PC-9 (cell line): Measurements from ENCODE around the gene WSCD1. TPM values are rescaled to one million over a fixed set of nuclear protein-coding genes. Genes with fewer than 3 reads are reported as not detected.

Experiments
- BruUV-seq: library from RNA; stranded (reverse); fragments of 400-500 nt; replicated peaks from 2 replicates; lab custom pipeline; 2021; lab: Mats Ljungman, UMichigan
- CTCF ChIA-PET: fragments of 300-600 bp; sonication (Branson Sonifier 250); formaldehyde crosslinking; loops from one replicate; lab custom pipeline; 2022; ENCODE audit warnings: antibody characterized with exemption; lab: Charles Lee
- POLR2A ChIA-PET: fragments of 300-600 bp; sonication (Branson Sonifier 250); formaldehyde crosslinking; loops from one replicate; lab custom pipeline; 2022; ENCODE audit warnings: antibody characterized with exemption; ENCODE audit not compliant: unreplicated experiment; lab: Charles Lee
- DNase-seq, 2 experiments: peaks; one replicate each; pipeline versions ENCODE4 v3.0.0 to v3.0.0-alpha.2; 2015 to 2022; ENCODE audit warnings: mixed read lengths in 1 of 2
- H2AFZ ChIP-seq: fragments of 200-600 bp; sonication (generic); 2 replicates; pipeline ENCODE4 v1.8.1; 2017; ENCODE audit warnings: antibody characterized with exemption
- H3F3A ChIP-seq: fragments of 200-600 bp; sonication (generic); 2 replicates; pipeline ENCODE4 v1.8.1; 2017; ENCODE audit warnings: antibody characterized with exemption, mild to moderate bottlenecking, low read depth; ENCODE audit not compliant: insufficient read depth
- H3K27ac ChIP-seq: fragments of 200-600 bp; sonication (generic); 2 replicates; pipeline ENCODE4 v1.6.1; 2016; ENCODE audit warnings: mixed run types
- H3K27me3 ChIP-seq: fragments of 200-600 bp; sonication (generic); 2 replicates; pipeline ENCODE4 v1.6.1; 2016; ENCODE audit warnings: low read depth, mixed run types; ENCODE audit not compliant: insufficient read depth
- H3K36me3 ChIP-seq: fragments of 200-600 bp; sonication (generic); 2 replicates; pipeline ENCODE4 v1.6.1; 2016; ENCODE audit warnings: low read depth, mixed run types
- H3K4me1 ChIP-seq: fragments of 200-600 bp; sonication (generic); replicated peaks from 2 replicates; pipeline ENCODE4 v1.6.1; 2016; ENCODE audit warnings: mixed run types; ENCODE audit not compliant: insufficient read depth
- H3K4me2 ChIP-seq: fragments of 200-600 bp; sonication (generic); 2 replicates; pipeline ENCODE4 v1.6.1; 2017; ENCODE audit warnings: mixed run types
- H3K4me3 ChIP-seq: fragments of 200-600 bp; sonication (generic); 2 replicates; pipeline ENCODE4 v1.6.1; 2016; ENCODE audit warnings: mixed run types
- H3K79me2 ChIP-seq: fragments of 200-600 bp; sonication (generic); 2 replicates; pipeline ENCODE4 v1.6.1; 2017; ENCODE audit warnings: low read depth, mixed run types
- H3K9me2 ChIP-seq: fragments of 200-600 bp; sonication (generic); 2 replicates; pipeline ENCODE4 v1.8.1; 2017; ENCODE audit warnings: mild to moderate bottlenecking; ENCODE audit not compliant: insufficient read depth
- H3K9me3 ChIP-seq: fragments of 200-600 bp; sonication (generic); 2 replicates; pipeline ENCODE4 v1.8.1; 2016; ENCODE audit warnings: low read depth; ENCODE audit not compliant: insufficient read depth
- H4K20me1 ChIP-seq: fragments of 200-600 bp; sonication (generic); 2 replicates; pipeline ENCODE4 v1.8.1; 2017; ENCODE audit not compliant: insufficient read depth
- EZH2 ChIP-seq: fragments of 200-600 bp; sonication (generic); IDR thresholded peaks from 2 replicates; pipeline ENCODE4 v1.8.0; 2017; ENCODE audit warnings: antibody characterized with exemption, low read depth
- intact Hi-C: fragments of 100-400 bp; cut with micrococcal nuclease; formaldehyde crosslinking; loops from one replicate; pipeline ENCODE4 v1.10.0; 2022; ENCODE audit not compliant: unreplicated experiment
- total RNA-seq: library from RNA; stranded (reverse); gene quantifications from 2 replicates; pipeline ENCODE4 v1.2.3, GENCODE V29; 2021
- TF ChIP-seq, protein P1 (sequence below): fragments of 200-600 bp; sonication (generic); conservative IDR thresholded peaks from 2 replicates; pipeline ENCODE4 v1.6.1; 2017; ENCODE audit warnings: mixed run types, antibody characterized with exemption, mild to moderate bottlenecking, moderate library complexity

Gene WSCD1
- total RNA-seq, 1 experiment from 2014 or later: not detected

DNA sequence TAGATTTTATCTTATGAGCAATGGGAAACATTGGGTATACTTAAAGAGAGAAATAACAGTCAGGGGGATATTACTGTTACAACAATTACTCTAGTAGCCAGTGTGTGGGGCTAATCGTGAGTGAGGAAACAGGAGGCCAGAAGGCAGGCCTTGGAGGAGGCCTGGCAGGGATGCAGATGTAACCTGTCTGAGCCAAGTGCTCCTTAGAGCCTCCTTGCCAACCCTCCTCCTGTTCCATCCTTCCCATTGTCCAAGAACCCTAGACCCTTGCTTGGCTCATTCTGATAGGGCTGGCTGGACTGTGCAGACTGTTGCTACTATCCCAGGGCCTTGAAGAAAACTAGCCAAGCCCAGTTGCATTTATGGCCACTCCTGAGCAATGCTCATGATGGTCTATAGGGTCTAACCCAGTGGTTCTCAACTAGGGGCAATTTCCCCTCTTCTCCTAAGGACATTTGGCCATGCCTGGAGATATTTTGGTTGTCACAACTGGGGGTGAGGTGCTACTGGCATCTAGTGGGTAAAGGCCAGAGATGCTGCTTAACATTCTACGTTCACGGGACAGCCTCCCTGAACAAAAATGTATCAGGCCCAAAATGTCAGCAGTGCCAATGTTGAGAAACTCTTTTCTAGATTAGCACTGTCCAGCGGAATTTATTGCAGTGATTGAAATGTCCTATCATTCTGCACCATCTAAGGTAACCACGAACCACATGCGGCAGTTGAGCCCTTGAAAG is 24.4 kb upstream of the WSCD1 start:
- intact Hi-C loops: no loop called here
- H3F3A ChIP-seq: no peaks in the 10 kb centered on the region
- H3K9me2 ChIP-seq: no peaks in the 10 kb centered on the region
- TF ChIP-seq, protein P1, sequence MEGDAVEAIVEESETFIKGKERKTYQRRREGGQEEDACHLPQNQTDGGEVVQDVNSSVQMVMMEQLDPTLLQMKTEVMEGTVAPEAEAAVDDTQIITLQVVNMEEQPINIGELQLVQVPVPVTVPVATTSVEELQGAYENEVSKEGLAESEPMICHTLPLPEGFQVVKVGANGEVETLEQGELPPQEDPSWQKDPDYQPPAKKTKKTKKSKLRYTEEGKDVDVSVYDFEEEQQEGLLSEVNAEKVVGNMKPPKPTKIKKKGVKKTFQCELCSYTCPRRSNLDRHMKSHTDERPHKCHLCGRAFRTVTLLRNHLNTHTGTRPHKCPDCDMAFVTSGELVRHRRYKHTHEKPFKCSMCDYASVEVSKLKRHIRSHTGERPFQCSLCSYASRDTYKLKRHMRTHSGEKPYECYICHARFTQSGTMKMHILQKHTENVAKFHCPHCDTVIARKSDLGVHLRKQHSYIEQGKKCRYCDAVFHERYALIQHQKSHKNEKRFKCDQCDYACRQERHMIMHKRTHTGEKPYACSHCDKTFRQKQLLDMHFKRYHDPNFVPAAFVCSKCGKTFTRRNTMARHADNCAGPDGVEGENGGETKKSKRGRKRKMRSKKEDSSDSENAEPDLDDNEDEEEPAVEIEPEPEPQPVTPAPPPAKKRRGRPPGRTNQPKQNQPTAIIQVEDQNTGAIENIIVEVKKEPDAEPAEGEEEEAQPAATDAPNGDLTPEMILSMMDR: no peak
- no peak for TF ChIP-seq EZH2
- no peaks in the 10 kb centered on the region for H3K79me2 ChIP-seq
- no peak overlapping the region for H3K27ac ChIP-seq
- H3K9me3 ChIP-seq: no peaks in the 10 kb centered on the region
- no peak overlapping the region for H2AFZ ChIP-seq
- POLR2A ChIA-PET: no interaction called here
- no peaks in the 10 kb centered on the region for H3K4me1 ChIP-seq
- CTCF ChIA-PET: no interaction called here
- no peak overlapping the region for H3K4me2 ChIP-seq
- H3K4me3 ChIP-seq: no peak overlapping the region
- no peak for DNase-seq
- no peaks in the 10 kb centered on the region for H4K20me1 ChIP-seq
- H3K36me3 ChIP-seq: no peaks in the 10 kb centered on the region
- peaks cover 92% of the 10 kb centered on the region for H3K27me3 ChIP-seq
- BruUV-seq: no TSS peak

DNA sequence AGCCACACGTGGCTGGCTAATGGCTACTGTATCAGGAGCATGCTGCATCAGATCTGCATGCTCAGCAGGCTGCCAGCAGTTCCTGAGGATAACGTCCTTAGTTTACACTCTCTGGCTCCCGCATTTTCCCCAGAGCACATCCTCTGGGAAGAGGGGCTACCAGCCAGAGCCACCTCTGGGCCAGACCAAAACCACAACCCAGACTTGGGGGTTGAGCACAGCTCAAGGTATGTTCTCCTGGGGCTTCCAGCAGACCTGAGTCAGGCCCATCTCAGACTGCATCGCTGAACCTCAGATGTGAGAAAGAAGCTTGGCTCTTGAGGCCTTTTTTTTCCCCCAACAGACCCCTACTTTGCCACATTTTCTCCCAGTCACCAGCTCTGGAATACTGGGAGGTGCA is 23.7 kb upstream of the WSCD1 start:
- no peak overlapping the region for H3K4me2 ChIP-seq
- intact Hi-C loops: no loop called here
- no TSS peak for BruUV-seq

DNA sequence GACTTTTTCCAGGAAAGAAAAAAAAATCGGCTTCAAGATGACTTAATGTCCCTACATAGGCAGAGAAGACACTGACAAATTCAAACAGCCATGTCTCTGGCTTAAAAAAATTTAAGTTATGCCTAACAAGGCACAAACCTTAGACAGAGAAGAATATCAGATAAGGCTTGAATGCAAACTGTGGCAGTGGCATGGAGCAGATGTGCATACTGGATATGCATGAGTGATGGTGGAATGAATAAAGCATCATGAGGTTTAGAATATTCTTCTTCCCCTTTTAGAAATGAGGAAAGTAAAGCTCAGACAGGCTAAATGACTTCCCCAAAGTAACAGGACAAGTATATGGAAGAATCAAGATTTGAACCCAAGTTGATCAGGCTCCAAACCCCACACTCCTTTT is 23.2 kb upstream of the WSCD1 start:
- POLR2A ChIA-PET: interaction anchor here (0.6 kb wide), 1 partner anchor 35 kb away, joined by 3 read pairs; no protein-coding TSS in a partner anchor
- H3K9me2 ChIP-seq: no peaks in the 10 kb centered on the region
- no peak overlapping the region for H2AFZ ChIP-seq
- no peak for DNase-seq
- H3K36me3 ChIP-seq: no peaks in the 10 kb centered on the region
- CTCF ChIA-PET: no interaction called here
- no peak overlapping the region for H3K4me3 ChIP-seq
- intact Hi-C loops: no loop called here
- TF ChIP-seq, protein P1: no peak
- TF ChIP-seq EZH2: no peak
- no peak overlapping the region for H3K27ac ChIP-seq
- H3K4me1 ChIP-seq: no peaks in the 10 kb centered on the region
- peaks cover 91% of the 10 kb centered on the region for H3K27me3 ChIP-seq
- no peaks in the 10 kb centered on the region for H3F3A ChIP-seq
- H3K79me2 ChIP-seq: no peaks in the 10 kb centered on the region
- H3K4me2 ChIP-seq: no peak overlapping the region
- H4K20me1 ChIP-seq: no peaks in the 10 kb centered on the region
- H3K9me3 ChIP-seq: no peaks in the 10 kb centered on the region
- no TSS peak for BruUV-seq

More for the DNA sequence above, 23.7 kb upstream of the WSCD1 start:
- Histone ChIP-seq H2AFZ (no peak overlapping the region), H3K4me3 (no peak overlapping the region), H3K27me3 (peaks cover 91% of the 10 kb centered on the region), H3K4me1 (no peaks in the 10 kb centered on the region), H4K20me1 (no peaks in the 10 kb centered on the region), H3K9me2 (no peaks in the 10 kb centered on the region), H3K9me3 (no peaks in the 10 kb centered on the region), H3F3A (no peaks in the 10 kb centered on the region), H3K79me2 (no peaks in the 10 kb centered on the region), H3K27ac (no peak overlapping the region), H3K36me3 (no peaks in the 10 kb centered on the region)
- DNase-seq: no peak
- no peak for TF ChIP-seq EZH2
- TF ChIP-seq, protein P1: no peak
- ChIA-PET POLR2A (no interaction called here), CTCF (no interaction called here)
